Fibroblast of lung (primary cell): Measurements from ENCODE around the gene CAMK1G. TPM values are rescaled to one million over a fixed set of nuclear protein-coding genes. Genes with fewer than 3 reads are reported as not detected.
A peak's percentile ranks its signal among the peaks of the same experiment; 100 is the strongest.

Source experiments
- DNase-seq, 2 donors: peaks; one replicate each; pipeline versions ENCODE4 v3.0.0 to v3.0.0-alpha.2; 2010; ENCODE audit warnings: low read depth in 2 of 2
- H2AFZ ChIP-seq: 2 replicates; pipeline ENCODE4 v1.5.1; 2012; ENCODE audit warnings: low read length, control low read depth, inconsistent platforms
- H3K27ac ChIP-seq: 2 replicates; pipeline ENCODE4 v1.5.1; 2011; ENCODE audit warnings: low read length, control low read depth; ENCODE audit not compliant: insufficient read depth
- H3K27me3 ChIP-seq: 2 replicates; pipeline ENCODE4 v1.5.1; 2011; ENCODE audit warnings: mild to moderate bottlenecking, low read length; ENCODE audit not compliant: control insufficient read depth, insufficient read depth
- H3K36me3 ChIP-seq: 2 replicates; pipeline ENCODE4 v1.5.1; 2011; ENCODE audit warnings: low read length; ENCODE audit not compliant: control insufficient read depth, insufficient read depth
- H3K4me1 ChIP-seq: 2 replicates; pipeline ENCODE4 v1.5.1; 2011; ENCODE audit warnings: low read length; ENCODE audit not compliant: control insufficient read depth, insufficient read depth; ENCODE audit errors: extremely low read depth
- H3K4me2 ChIP-seq: 2 replicates; pipeline ENCODE4 v1.5.1; 2011; ENCODE audit warnings: low read length, control low read depth; ENCODE audit not compliant: insufficient read depth; ENCODE audit errors: extremely low read depth
- H3K4me3 ChIP-seq, 4 experiments: fragments of 200-600 bp in 1 of 4; sonication (generic) in 1 of 4; replicated peaks in 1 of 4; 2 replicates each; pipeline ENCODE4 v1.5.1; 2011 to 2016; ENCODE audit warnings: low read length in 4 of 4, low read depth in 3 of 4, mild to moderate bottlenecking in 3 of 4, control low read depth in 2 of 4, inconsistent platforms in 1 of 4, mixed read lengths in 1 of 4; ENCODE audit not compliant: insufficient read depth in 1 of 4; ENCODE audit errors: control extremely low read depth in 1 of 4
- H3K79me2 ChIP-seq: 2 replicates; pipeline ENCODE4 v1.5.1; 2012; ENCODE audit warnings: mild to moderate bottlenecking, low read length, inconsistent platforms; ENCODE audit not compliant: control insufficient read depth, insufficient read depth
- H3K9ac ChIP-seq: 2 replicates; pipeline ENCODE4 v1.5.1; 2011; ENCODE audit warnings: mild to moderate bottlenecking, low read length, control low read depth; ENCODE audit not compliant: insufficient read depth
- H3K9me3 ChIP-seq: 2 replicates; pipeline ENCODE4 v1.5.1; 2012; ENCODE audit warnings: low read depth, low read length; ENCODE audit not compliant: control insufficient read depth, insufficient read depth
- H4K20me1 ChIP-seq: 2 replicates; pipeline ENCODE4 v1.5.1; 2011; ENCODE audit warnings: low read length; ENCODE audit not compliant: control insufficient read depth, insufficient read depth; ENCODE audit errors: extremely low read depth
- CTCF ChIP-seq, 2 donors: IDR thresholded peaks in 1 of 2; conservative IDR thresholded peaks in 1 of 2; 1 replicate in 1 of 2; 2 replicates in 1 of 2; pipeline ENCODE4 v1.5.1; 2011 to 2012; ENCODE audit warnings: low read length in 2 of 2, control low read depth in 1 of 2, inconsistent platforms in 1 of 2, low read depth in 1 of 2, mild to moderate bottlenecking in 1 of 2
- EZH2 ChIP-seq: IDR thresholded peaks from 2 replicates; pipeline ENCODE4 v1.5.1; 2012; ENCODE audit warnings: low read length, control low read depth, mild to moderate bottlenecking; ENCODE audit errors: missing control alignments
- polyA plus RNA-seq, 2 donors: library from polyadenylated mRNA; depleted of rRNA in 1 of 2; stranded (reverse) in 1 of 2; unstranded in 1 of 2; fragments of >200 nt; gene quantifications; 2 replicates each; pipeline ENCODE4 v1.2.1, GENCODE V29; 2011 to 2012; ENCODE audit warnings: missing spikeins in 1 of 2
- total RNA-seq: library from RNA; depleted of rRNA; stranded (reverse); fragments of >200 nt; gene quantifications from 2 replicates; pipeline ENCODE4 v1.2.1, GENCODE V29; 2014

CAMK1G gene
- total and polyA plus RNA-seq, 2 donors (not counting 1 experiment from before 2014, with no cell fraction given) = 0.96 to 1.7 TPM

- peak in 1 of 2 donors; percentile 39 for DNase-seq
- Histone ChIP-seq H3K79me2 (no peaks in the 10 kb centered on the region), H3K4me2 (peak overlapping the region; percentile 71), H3K27ac (no peak overlapping the region), H3K9me3 (no peaks in the 10 kb centered on the region), H3K4me3 (peak overlapping the region; percentile 35 to 83 (median 46)), H3K9ac (no peak overlapping the region), H2AFZ (peak overlapping the region; percentile 4), H4K20me1 (no peaks in the 10 kb centered on the region), H3K4me1 (peaks cover 2% of the 10 kb centered on the region), H3K27me3 (no peaks in the 10 kb centered on the region), H3K36me3 (no peaks in the 10 kb centered on the region)
- TF ChIP-seq EZH2 (no peak), CTCF (conservative IDR thresholded peaks at IDR 0.05 in 1 of 2, IDR thresholded peaks at IDR 0.05 in 1 of 2; ENCODE audit: low read depth in 1 of 2, low read length in 2 of 2) (no peak)
Observed at GRCh38 chr1:209584231-209584672, 738 bp downstream of the CAMK1G start.

GRCh38 chr1:209585197-209585596 lies 1.7 kb downstream of the CAMK1G start:
- H3K27ac ChIP-seq = no peak overlapping the region
- no peaks in the 10 kb centered on the region for H3K79me2 ChIP-seq
- peak overlapping the region; percentile 79 for H3K4me2 ChIP-seq
- no peak for TF ChIP-seq CTCF (conservative IDR thresholded peaks at IDR 0.05 in 1 of 2, IDR thresholded peaks at IDR 0.05 in 1 of 2; ENCODE audit: low read depth in 1 of 2, low read length in 2 of 2)
- no peak for TF ChIP-seq EZH2
- no peak overlapping the region for H2AFZ ChIP-seq
- no peak for DNase-seq
- peak overlapping the region in 2 of 4 experiments; percentile 37 to 83 for H3K4me3 ChIP-seq
- H3K36me3 ChIP-seq = no peaks in the 10 kb centered on the region
- no peak overlapping the region for H3K9ac ChIP-seq
- no peaks in the 10 kb centered on the region for H3K27me3 ChIP-seq
- no peaks in the 10 kb centered on the region for H3K9me3 ChIP-seq
- peaks cover 2% of the 10 kb centered on the region for H3K4me1 ChIP-seq
- no peaks in the 10 kb centered on the region for H4K20me1 ChIP-seq

- Histone ChIP-seq H3K4me2 (peak overlapping the region; percentile 79), H3K27me3 (no peaks in the 10 kb centered on the region), H4K20me1 (no peaks in the 10 kb centered on the region), H3K4me3 (peak overlapping the region in 2 of 4 experiments; percentile 37 to 83), H3K9me3 (no peaks in the 10 kb centered on the region), H3K36me3 (no peaks in the 10 kb centered on the region), H3K4me1 (peaks cover 2% of the 10 kb centered on the region), H3K27ac (no peak overlapping the region), H2AFZ (no peak overlapping the region), H3K79me2 (no peaks in the 10 kb centered on the region), H3K9ac (no peak overlapping the region)
- TF ChIP-seq EZH2 = no peak
- peak in 1 of 2 donors; percentile 6 for TF ChIP-seq CTCF (conservative IDR thresholded peaks at IDR 0.05 in 1 of 2, IDR thresholded peaks at IDR 0.05 in 1 of 2; ENCODE audit: low read depth in 1 of 2, low read length in 2 of 2)
- peak; percentile 43 to 46 for DNase-seq
Observed at GRCh38 chr1:209585672-209586071, 2.2 kb downstream of the CAMK1G start.
